HK-2 (cell line): ENCODE data around the gene NDRG4.

Experiments
- DNase-seq: peaks from one replicate; pipeline ENCODE4 v3.0.0-alpha.2; 2018; ENCODE audit not compliant: unreplicated experiment

The NDRG4 gene

DNA sequence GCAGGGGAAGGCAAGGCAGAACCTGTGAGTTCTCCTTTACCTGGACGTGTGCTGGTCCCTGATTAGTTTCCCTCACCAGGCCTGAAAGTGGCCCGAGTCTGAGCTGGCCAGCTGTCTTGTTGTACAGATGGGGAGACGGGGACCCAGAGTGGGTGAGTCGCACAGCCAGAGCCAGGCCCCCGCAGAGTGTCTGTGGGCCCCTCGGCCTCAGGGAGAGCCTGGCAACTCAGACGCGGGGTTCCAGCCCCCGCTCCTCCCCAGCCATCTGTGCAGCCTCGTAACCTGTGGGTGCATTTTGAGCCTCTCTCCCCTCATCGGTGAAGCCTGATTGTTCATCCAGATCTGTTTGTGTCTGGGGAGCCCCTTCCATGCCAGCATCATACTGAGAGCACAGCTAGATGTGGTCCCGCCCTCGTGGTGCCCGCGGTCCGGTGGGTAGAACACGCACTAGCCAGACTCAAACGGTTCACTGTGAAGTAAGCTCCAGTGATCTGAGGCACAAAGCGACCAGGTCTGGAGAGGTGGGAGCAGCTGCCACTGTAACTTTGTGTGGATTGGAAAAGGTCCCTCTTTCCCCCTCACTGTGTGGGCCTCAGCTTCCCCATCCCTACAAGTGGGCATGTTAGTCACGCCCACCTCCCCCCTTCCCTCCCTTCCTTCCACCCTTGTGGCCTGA is 6.0 kb upstream of the NDRG4 start:
- no peak for DNase-seq

DNA sequence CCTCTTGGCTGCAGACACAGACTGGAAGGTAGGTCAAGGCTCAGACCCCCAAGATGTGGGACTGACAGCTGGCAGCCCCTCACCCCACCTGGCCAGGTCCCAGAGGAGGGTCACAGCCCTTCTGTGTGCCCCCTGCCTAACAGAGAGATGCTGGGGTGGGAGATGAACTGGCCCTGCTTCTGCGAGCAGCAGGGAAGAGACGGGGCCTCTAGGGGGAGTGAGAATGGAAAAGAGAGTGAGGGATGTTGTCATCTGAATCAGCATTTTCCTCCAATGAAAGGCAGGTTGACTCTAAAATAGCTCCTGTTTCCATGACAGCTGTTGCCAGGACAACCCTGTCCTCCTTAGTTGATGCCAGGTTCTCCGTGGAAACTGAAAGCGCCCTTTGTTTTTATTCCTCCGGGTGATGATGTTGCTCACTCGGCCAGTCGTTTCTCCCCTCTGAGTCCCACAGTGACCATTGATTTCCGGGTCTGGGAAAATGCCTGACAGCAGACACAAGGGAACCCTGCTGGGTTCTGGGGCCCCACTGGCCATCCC is 4.9 kb upstream of the NDRG4 start:
- peak; percentile 77 for DNase-seq

DNA sequence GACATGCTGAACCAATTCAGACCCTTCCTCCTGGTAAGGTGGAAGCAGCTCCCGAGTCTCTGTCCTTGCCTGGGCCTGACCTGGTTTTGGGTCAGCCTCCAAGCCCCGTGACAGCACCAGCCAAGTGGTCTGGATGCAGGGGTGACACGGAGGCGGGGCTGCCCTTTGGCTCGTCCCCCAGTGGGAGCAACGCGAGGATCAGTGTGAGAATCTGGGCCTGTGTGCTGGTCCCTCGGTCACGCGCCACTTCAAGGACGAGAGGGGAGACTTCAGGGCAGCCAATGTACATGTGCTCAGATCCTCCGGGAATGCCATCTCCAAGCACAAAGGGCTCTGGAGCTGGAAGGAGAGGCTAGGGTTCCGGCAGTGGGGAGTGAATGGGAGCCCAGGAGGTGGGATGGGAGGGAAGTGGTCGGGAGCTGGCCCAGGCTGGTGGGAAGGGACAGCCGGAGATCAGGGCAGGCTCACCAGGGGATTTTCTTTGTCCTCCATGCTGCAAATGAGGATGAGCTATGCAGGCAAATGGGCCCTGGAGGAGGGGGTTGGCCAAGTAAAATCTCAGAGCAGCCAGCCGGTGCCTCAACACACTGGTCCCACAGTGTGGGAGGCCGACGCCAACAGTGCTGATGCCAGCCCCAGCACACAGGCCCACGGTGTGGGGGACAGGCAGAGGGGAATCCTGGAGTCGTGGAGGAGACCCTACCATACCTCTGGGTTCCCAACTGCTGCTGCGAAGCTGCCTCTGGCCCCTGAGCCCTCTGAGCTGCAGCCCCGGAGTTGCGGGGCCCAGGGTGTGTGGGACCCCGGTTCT is 4.2 kb upstream of the NDRG4 start:
- no peak for DNase-seq

DNA sequence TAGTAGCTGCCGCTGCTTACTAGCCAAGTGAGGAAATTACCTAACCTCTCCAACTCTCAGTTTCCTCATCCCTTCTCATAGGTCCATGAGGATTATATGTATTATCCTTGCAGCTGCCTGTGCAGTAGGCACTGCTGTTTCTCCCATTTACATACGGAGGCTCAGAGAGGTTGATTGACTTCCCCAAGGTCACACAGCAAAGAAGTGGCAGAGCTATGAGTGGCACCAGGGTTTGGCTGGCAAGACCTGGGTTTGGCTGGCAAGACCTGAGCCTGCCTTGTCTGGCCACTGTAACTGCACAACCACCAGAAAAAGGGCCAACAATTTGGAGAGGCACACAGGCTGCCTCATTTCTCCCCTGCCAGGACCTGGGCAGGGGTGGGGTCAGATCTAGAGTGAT is 2.5 kb upstream of the NDRG4 start:
- no peak for DNase-seq

DNA sequence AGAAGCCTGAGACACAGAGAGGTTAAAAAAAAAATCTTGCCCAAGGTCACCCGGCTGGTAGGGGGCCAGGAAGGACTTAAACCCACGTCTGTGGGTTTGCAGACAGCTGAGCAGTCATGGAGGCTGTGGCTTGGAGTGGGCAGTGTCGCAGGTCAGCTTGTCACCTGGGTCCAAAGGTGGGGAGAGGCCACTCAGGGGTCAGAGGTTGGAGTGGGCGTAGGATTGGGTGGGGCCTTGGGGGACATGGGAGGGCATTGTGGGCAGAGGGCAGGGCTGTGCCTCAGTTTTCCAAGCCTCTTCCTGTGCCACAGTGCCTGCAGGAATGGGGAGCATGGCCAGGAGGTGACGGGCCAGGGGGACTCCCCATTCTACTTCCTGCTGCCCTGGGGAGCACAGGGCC is 2.0 kb upstream of the NDRG4 start:
- no peak for DNase-seq

DNA sequence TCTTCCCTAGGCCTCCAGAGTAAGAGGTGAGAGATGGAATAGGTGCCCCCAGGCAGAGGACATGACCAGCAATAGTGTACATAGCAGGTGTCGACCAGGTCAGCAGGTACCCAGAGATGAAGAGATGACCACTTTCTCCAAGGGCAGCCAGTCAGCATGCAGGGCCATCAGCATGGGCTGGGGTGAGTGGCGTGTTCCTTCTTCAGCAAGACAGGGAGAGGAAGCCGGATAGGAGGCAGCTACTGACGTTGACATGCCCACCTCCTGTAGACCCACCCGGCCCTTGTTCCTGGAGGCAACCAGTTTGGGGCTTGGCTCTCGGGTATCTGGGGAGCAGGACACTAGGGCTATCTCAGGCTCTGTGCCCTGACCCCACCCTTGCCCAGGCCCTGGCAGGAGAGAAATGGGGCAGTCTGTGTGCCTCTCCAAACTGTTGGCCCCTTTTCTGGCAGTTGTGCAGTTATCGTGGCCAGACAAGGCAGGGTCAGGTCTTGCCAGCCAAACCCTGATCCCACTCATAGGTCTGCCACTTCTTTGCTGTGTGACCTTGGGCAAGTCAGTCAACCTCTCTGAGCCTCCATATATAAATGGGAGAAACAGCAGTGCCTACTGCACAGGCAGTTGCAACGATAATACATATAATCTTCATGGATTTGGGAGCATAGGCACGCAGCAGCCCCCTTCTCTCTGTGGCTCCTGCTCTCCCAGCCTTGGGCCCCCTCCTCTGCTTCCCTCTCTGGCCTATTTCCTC is 1.4 kb upstream of the NDRG4 start:
- DNase-seq, result no peak

DNA sequence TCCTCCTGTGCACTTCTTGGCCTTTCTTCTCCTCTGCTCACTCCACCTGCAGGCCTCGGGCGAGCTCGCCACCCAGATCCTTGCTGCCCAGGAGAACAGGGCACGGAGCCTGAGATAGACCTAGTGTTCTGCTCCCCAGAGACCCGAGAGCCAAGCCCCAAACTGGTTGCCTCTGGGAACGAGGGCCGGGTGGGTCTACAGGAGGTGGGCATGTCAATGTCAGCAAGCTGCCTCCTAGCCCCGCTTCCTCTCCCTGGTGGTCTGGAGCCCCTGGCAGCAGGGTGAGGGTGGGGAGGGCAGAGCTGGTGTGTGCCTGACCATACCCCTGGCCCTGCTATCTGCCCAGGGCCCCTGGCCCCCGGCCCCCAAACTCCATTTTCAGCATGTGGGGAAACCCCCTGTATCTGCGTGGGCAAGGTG is 841 bp upstream of the NDRG4 start:
- no peak for DNase-seq

DNA sequence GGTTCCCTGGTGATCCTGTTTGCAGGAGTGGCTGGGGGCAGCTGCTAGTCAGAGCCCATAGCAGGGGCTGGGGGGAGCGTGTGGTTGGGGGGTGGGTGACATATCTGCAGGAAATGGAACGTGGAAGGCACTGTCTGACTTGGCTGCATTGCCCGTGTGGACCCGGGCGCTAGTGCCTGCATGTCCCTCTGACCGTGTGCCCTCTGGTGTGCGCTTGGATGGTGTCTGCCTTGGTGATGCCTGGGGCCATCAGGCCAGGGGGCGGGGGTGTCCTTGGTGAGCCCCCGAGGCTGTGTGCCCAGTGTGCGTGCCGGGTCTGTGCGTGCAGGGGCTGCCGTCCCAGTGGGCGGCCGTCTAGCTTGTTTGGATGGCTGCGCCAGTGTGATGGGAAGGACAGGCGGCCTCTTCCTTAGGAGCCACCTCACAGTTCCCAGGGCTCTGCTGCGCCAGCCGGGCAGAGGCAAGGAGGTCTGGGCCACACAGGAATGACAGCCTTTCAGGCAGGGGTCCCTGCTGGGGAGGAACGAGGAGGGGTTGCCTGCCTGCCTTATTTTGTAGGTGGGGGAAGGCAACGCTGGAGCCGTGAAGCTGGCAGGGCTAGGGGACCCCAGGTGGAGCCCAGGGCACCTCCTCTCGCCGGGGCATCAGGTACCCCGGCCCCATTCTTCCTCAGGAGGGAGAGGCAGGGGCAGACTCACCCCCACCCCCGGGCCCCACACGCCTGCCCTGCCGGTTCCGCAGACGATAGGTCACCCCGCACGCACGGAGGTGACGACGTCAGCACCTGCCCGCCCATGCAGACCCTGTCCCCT is 693 bp downstream of the NDRG4 start:
- no peak for DNase-seq

DNA sequence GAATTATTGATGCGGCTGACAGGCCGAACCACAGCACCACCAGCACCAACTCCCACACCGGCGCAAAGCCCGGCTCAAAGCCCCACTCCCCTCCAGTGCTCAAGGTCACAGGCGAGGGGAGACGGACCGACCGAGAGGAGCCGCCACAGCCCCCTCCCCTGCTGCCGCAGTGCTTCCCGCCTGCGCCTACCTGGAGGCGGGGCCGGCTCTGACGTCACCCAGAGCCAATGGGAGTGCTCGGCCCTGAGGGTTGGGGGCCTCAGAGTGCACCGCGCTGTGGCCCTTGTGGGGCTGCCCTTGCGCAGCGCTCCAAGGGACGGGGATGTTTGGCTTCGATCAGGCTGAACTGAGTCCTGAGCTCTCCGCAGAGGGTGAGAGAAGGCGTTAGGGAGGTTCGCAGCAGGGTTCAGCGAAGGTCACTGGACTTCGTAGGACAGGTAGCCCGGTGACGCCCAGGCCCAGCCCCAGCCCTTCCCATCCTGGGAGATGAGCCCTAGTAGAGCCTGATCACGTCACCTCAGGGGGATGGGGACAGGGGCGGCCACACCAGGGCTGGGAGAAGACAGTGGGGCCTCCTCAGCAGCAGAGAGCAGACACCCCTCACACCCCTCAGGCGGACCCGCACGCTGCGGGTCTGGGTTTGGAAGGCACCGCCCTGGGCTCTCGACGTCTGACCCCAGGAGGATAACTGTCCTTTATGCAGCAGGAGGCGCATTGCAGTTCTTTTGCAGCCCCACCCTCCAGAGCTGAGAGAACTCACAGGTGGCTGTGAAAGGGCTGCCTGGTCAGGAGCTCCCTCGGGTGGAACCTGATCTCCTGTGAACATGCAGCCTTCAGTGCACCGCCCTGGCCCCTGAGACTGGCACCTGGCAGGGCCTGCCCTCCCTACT is 1.5 kb downstream of the NDRG4 start:
- no peak for DNase-seq

DNA sequence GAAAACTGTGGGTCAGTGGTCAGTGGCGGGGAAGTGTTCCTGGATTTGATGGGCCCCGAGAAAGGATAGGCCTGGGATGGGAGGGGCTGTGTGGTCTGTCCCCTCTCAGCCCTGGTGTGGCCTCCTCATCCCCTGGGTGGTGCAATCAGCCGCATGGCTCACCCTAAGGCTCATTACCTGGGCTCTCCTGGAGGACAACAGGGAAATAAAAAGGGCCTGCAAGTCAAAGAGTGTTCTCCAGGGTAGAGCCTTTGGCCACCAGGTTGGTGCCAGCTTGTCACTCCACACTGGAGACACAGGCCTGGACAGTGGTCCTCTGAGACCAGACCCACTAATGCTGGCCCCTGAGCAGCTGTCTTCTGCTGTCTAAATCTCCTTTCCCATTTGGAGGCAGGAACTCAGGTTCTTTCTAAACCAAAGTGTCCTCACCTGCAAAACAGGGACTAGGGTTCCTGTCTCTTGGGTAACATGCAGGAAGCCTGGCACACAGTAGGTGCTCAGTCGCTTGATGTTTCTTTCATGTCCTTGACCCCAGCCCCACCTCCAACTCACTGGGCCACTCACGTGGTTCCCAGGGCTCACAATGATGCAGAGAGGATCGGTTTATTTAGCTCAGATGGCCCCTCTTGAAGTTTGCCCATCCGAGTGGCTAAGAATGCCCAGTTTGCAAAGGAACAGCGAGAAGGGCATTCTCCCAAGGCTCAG is 2.4 kb downstream of the NDRG4 start:
- DNase-seq, result no peak

DNA sequence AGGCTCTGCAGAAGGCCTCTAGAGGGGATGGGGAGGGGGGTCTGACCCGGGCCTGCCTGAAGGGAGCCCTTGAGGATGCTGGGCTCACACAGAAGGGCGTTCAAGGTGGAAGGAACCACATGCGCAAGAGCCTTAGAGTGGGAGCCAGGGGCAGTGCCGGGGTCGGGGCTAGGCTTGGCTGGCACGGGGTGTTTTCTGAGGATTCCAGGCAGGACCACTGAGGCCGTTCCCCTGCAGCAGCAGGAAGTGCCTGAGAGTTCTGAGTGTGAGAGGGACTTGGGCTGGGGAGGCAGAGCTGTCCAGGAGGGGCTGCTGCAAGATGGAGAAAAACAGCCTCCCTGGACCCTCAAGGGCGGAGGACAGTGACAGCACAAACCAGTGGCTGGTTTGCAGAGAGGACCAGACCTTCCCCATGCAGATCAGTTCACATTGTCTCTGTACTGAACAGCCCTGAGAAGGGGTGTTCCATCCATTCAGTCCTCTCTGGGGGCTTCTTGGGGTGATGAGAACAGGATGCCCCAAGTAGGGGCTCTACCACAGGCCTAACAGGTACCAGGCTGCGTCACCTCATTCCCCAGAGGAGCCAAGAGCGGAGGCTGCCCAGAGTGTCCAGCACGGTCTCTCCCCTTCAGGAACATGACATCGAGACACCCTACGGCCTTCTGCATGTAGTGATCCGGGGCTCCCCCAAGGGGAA is 3.4 kb downstream of the NDRG4 start:
- no peak for DNase-seq

DNA sequence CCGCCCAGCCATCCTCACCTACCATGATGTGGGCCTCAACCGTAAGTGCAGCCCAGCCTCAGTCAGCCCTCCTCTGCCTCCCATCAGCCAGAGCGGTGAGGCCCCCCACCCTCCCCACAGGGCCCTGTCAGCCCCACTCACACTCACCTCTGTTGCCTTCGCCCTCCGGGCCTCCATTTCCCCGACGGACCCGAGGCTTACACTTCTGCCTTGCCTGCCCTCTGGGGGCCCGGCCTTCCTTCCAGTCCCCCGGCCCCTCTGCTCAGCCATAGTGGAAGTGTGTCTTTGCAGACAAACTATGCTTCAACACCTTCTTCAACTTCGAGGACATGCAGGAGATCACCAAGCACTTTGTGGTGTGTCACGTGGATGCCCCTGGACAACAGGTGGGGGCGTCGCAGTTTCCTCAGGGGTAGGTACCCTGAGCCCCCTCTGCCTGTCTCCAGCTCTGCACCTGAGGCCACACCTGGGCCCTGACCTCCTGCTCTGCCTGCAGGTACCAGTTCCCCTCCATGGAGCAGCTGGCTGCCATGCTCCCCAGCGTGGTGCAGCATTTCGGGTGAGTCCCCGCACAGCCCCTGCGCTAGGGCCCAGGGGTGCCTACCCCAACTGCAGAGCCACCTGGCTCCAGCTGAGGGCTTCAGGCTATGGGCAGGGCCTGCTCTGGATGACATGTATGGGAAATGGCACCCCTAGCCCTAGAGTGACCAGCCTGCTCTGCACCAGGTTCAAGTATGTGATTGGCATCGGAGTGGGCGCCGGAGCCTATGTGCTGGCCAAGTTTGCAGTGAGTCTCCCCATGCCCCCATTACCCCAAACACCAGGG is 4.1 kb downstream of the NDRG4 start:
- DNase-seq, result no peak

DNA sequence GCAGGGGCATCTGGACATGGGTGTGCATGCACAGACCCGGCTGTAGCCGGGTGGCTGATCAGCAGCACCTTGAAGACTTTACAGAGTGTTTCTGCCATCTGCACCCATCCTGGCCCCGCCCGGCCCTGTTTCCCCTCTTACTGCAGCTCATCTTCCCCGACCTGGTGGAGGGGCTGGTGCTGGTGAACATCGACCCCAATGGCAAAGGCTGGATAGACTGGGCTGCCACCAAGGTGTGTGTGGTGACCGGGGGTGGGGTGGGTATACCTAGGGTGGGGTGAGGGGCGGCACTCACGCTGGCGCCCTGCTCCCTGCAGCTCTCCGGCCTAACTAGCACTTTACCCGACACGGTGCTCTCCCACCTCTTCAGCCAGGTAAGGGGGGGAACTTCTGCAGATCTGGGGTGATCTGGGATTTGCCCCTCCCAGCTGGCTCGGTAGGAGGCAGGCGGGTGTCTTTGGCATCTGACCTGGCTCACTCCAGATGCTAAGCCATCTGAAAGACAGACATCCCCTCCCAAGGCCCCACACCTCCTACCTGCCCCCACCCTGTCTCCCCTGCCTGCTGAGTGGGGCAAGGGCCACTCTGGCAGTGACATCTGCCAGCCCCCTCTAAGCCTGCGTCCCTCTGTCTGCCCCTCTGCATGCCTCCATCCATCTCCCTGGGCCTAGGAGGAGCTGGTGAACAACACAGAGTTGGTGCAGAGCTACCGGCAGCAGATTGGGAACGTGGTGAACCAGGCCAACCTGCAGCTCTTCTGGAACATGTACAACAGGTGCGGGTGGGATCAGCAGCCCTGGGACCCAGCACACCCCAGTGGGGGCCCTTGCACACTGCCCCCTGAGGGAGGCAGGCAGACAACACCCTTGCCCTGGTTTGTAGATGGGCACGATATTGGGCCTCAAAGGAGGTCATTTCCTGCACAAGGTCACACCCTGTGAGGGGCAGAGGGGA is 6.6 kb downstream of the NDRG4 start:
- no peak for DNase-seq

DNA sequence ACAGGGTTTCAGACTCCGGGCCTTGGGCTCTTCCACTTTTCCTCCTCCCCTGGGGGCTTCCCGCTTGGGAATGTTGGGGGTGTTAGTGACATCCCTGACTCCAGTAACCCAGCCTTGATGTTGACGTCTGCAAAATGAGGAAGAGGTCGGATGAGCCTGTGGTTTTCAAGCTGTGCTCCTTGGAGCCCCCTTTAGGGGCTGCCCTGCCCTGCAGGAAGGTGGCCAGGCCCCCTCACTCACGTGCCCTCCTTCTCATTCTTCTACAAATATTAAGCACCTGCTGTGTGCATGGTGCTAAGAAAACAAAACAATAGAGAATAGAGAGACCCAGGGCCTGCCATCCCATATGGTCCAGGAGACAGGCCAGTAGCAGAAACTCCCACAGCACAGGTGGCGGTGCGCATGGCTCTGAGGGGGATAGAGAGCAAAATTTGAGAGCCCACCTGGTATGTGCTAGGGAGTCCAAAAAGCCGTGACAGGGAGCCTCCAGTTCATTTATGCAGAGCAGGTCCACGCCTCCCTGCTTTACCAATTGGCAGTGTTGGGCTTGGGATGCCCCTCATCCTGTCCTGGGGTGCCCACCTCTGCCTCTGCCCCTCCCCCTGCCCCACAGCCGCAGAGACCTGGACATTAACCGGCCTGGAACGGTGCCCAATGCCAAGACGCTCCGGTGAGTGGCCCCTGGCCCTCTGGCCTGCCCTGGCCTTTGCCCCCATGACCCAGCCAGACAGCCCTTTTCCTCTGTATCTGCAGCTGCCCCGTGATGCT is 7.4 kb downstream of the NDRG4 start:
- no peak for DNase-seq

DNA sequence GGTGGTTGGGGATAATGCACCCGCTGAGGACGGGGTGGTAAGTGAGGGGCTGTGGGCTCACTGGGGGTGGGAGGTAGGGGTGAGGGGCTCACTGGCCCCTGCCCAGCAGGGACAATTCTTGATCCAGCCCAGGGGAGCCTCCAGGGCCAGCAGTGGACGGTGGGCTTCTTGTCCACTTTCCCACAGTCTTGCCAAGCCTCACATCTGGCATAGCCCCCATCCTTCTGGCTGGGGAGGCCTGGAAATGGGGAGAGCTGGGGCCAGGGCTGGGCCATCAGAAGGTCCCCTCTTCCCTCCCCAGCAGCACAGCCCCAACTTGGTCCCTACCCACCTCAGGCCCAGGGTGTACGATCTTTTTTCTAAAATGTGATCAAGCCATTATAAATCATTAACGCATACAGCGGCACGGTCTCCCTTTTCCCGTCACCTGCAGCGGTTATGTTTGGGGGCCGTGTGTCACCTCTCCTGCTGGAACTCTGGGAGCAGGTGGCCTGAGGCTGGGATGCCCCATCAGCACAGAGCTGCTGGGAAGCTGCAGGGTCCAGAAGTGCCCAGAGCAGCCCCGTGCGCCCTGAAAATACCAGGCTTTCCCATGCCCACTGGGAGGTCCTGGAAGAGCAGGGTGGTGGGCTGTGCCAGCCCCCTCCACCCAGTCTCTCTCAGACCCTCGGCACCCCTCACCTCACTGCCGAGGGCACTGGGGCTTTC is 8.2 kb downstream of the NDRG4 start:
- DNase-seq, result no peak
